Coronary artery (tissue), 2 donors: ENCODE data around the gene IFRD2.
A peak's percentile ranks its signal among the peaks of the same experiment; 100 is the strongest.
"Not testable (repeated sequence)": the region's sequence is repeated elsewhere in the genome, so short reads cannot be mapped to it uniquely, and the experiment has no call there.

Experiments
- DNase-seq: peaks from one replicate; pipeline ENCODE4 v3.0.0-alpha.2; 2017; ENCODE audit warnings: low spot score
- H3K27ac ChIP-seq, 2 donors: fragments of 200-600 bp; sonication (generic); one replicate each; pipeline ENCODE4 v1.5.1; 2016 to 2019
- H3K4me3 ChIP-seq: fragments of 200-600 bp; sonication (generic); 2 replicates; pipeline ENCODE4 v1.5.1; 2016; ENCODE audit warnings: mild to moderate bottlenecking, moderate library complexity
- CTCF ChIP-seq: fragments of 200-600 bp; sonication (generic); IDR thresholded peaks from one replicate; pipeline ENCODE4 v1.5.1; 2019; ENCODE audit warnings: antibody characterized with exemption

IFRD2 gene

GRCh38 chr3:50314816-50315215, 22.6 kb upstream of the IFRD2 start:
- no peak for DNase-seq
- H3K27ac ChIP-seq = no peak overlapping the region
- TF ChIP-seq CTCF = no peak

GRCh38 chr3:50314342-50314741, 22.1 kb upstream of the IFRD2 start:
- no peak for TF ChIP-seq CTCF
- DNase-seq = no peak
- no peak overlapping the region for H3K4me3 ChIP-seq
- H3K27ac ChIP-seq = no peak overlapping the region

More at GRCh38 chr3:50314816-50315215, 22.6 kb upstream of the IFRD2 start:
- H3K4me3 ChIP-seq = no peak overlapping the region

- DNase-seq, H3K27ac ChIP-seq, H3K4me3 ChIP-seq: not testable (repeated sequence)
These were observed 19.8 kb upstream of the IFRD2 start for GRCh38 chr3:50312041-50312440.

GRCh38 chr3:50304601-50305000, 12.4 kb upstream of the IFRD2 start:
- no peak for TF ChIP-seq CTCF
- DNase-seq = no peak
- Histone ChIP-seq H3K27ac (no peak overlapping the region), H3K4me3 (no peak overlapping the region)

GRCh38 chr3:50303013-50303815, 11.0 kb upstream of the IFRD2 start, which contains the start of gene HYAL1:
Gene HYAL1 (minus strand): TSS chr3:50303574. CDS start chr3:50302956, 618 bp downstream.
- peak; percentile 82 for DNase-seq
- Histone ChIP-seq H3K4me3 (peak within 1 kb of the TSS; percentile 48), H3K27ac (peak within 1 kb of the TSS; percentile 23 to 81)
- no peak for TF ChIP-seq CTCF

- peak; percentile 75 for DNase-seq
- no peak for TF ChIP-seq CTCF
- H3K4me3 ChIP-seq = peak overlapping the region; percentile 48
- peak overlapping the region; percentile 23 to 81 for H3K27ac ChIP-seq
These were observed 10.1 kb upstream of the IFRD2 start for GRCh38 chr3:50302095-50303012.

GRCh38 chr3:50300681-50301254, 8.5 kb upstream of the IFRD2 start:
- H3K27ac ChIP-seq = peak overlapping the region; percentile 91 to 92
- H3K4me3 ChIP-seq = peak overlapping the region; percentile 74
- DNase-seq = peak; percentile 78
- no peak for TF ChIP-seq CTCF
